Loucy (cell line): ENCODE measurements around the gene SSPN.

ENCODE experiments used
- H2AFZ ChIP-seq: fragments of 200-600 bp; sonication (generic); 2 replicates; pipeline ENCODE4 v1.6.0; 2016; ENCODE audit warnings: antibody characterized with exemption, mild to moderate bottlenecking, low read length, moderate library complexity
- H3F3A ChIP-seq: fragments of 200-600 bp; 2 replicates; pipeline ENCODE4 v1.6.0; 2016; ENCODE audit warnings: antibody characterized with exemption, low read depth, mild to moderate bottlenecking
- H3K27me3 ChIP-seq: fragments of 200-600 bp; sonication (generic); 2 replicates; pipeline ENCODE4 v1.6.1; 2014; ENCODE audit warnings: low read length, mild to moderate bottlenecking; ENCODE audit not compliant: insufficient read depth, poor library complexity, severe bottlenecking
- H3K36me3 ChIP-seq: fragments of 200-600 bp; sonication (generic); 2 replicates; pipeline ENCODE4 v1.6.1; 2016; ENCODE audit warnings: low read length; ENCODE audit not compliant: insufficient read depth
- H3K4me1 ChIP-seq: fragments of 200-600 bp; sonication (generic); 2 replicates; pipeline ENCODE4 v1.5.1; 2014; ENCODE audit warnings: low read length, mild to moderate bottlenecking; ENCODE audit not compliant: insufficient read depth, poor library complexity, severe bottlenecking
- H3K4me2 ChIP-seq: fragments of 200-600 bp; sonication (generic); 2 replicates; pipeline ENCODE4 v1.6.0; 2014; ENCODE audit warnings: antibody characterized with exemption, low read length, low read depth, mild to moderate bottlenecking; ENCODE audit not compliant: poor library complexity, severe bottlenecking
- H3K4me3 ChIP-seq: fragments of 200-600 bp; sonication (generic); 2 replicates; pipeline ENCODE4 v1.5.1; 2014; ENCODE audit warnings: low read length, mild to moderate bottlenecking, mixed read lengths; ENCODE audit not compliant: poor library complexity, severe bottlenecking
- H3K79me2 ChIP-seq: fragments of 200-600 bp; sonication (generic); 2 replicates; pipeline ENCODE4 v1.6.1; 2014; ENCODE audit warnings: low read length; ENCODE audit not compliant: insufficient read depth
- H3K9ac ChIP-seq: fragments of 200-600 bp; sonication (generic); 2 replicates; pipeline ENCODE4 v1.6.0; 2014; ENCODE audit warnings: mild to moderate bottlenecking, low read depth, low read length, moderate library complexity; ENCODE audit not compliant: poor library complexity, severe bottlenecking
- H3K9me2 ChIP-seq: fragments of 200-600 bp; sonication (generic); replicated peaks from 2 replicates; pipeline ENCODE4 v1.6.1; 2016; ENCODE audit warnings: low read depth, low read length, mixed read lengths
- H3K9me3 ChIP-seq: fragments of 200-600 bp; sonication (generic); 2 replicates; pipeline ENCODE4 v1.6.1; 2014; ENCODE audit warnings: mild to moderate bottlenecking, antibody characterized with exemption, low read length, low read depth; ENCODE audit not compliant: insufficient read depth
- H4K20me1 ChIP-seq: fragments of 200-600 bp; sonication (generic); 2 replicates; pipeline ENCODE4 v1.6.0; 2014; ENCODE audit warnings: antibody characterized with exemption, low read length, mild to moderate bottlenecking; ENCODE audit not compliant: insufficient read depth, poor library complexity, severe bottlenecking
- EZH2phosphoT487 ChIP-seq: fragments of 200-600 bp; IDR thresholded peaks from 2 replicates; pipeline ENCODE4 v1.6.1; 2018; ENCODE audit warnings: antibody characterized with exemption, mild to moderate bottlenecking, moderate library complexity, borderline replicate concordance
- TF ChIP-seq, protein P1 (sequence below): fragments of 200-600 bp; sonication (generic); conservative IDR thresholded peaks from 2 replicates; pipeline ENCODE4 v1.5.1; 2014; ENCODE audit warnings: mild to moderate bottlenecking, antibody characterized with exemption, low read length

The SSPN gene

DNA sequence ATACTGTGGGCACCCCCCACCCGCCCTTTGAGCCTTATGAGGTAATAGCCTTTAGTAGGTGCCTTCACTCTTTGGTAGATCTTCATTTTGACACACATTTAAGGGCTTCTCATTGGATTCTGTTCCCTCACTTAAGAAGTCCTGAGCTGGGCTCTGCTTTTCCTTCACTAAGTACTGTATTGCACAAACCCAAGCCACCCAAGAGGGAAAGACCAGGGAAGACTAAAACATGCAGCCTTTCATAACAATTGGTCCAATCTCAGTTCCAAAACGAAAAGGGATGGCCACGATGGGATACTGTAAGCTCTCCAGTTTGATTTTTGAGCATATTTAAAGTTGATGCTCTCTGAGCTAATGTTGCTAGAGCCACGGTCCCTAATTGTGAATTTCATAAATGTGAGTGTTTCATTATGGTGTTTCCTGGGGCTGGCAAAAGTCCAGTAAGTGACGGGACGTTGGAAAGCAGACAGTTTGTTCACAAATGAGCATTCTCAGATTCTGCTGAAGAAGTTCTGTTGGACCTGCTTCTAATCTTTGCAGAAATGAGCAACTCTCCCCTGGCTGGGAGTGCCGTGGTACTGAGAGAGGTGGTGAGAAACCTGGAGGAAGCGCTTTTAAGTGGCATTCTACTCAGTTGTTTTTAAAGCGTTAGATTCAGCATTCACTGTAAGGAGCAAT, 9.4 kb downstream of the SSPN start:
- Histone ChIP-seq H3K79me2 (no peaks in the 10 kb centered on the region), H4K20me1 (no peaks in the 10 kb centered on the region), H3K9me2 (no peaks in the 10 kb centered on the region), H3K4me1 (no peaks in the 10 kb centered on the region), H3K4me2 (no peak overlapping the region), H3K4me3 (no peak overlapping the region), H2AFZ (no peak overlapping the region), H3K27me3 (no peaks in the 10 kb centered on the region), H3K9me3 (no peaks in the 10 kb centered on the region), H3K9ac (no peak overlapping the region), H3F3A (no peaks in the 10 kb centered on the region), H3K36me3 (no peaks in the 10 kb centered on the region)
- TF ChIP-seq, protein P1, sequence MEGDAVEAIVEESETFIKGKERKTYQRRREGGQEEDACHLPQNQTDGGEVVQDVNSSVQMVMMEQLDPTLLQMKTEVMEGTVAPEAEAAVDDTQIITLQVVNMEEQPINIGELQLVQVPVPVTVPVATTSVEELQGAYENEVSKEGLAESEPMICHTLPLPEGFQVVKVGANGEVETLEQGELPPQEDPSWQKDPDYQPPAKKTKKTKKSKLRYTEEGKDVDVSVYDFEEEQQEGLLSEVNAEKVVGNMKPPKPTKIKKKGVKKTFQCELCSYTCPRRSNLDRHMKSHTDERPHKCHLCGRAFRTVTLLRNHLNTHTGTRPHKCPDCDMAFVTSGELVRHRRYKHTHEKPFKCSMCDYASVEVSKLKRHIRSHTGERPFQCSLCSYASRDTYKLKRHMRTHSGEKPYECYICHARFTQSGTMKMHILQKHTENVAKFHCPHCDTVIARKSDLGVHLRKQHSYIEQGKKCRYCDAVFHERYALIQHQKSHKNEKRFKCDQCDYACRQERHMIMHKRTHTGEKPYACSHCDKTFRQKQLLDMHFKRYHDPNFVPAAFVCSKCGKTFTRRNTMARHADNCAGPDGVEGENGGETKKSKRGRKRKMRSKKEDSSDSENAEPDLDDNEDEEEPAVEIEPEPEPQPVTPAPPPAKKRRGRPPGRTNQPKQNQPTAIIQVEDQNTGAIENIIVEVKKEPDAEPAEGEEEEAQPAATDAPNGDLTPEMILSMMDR = no peak
- no peak for TF ChIP-seq EZH2phosphoT487

DNA sequence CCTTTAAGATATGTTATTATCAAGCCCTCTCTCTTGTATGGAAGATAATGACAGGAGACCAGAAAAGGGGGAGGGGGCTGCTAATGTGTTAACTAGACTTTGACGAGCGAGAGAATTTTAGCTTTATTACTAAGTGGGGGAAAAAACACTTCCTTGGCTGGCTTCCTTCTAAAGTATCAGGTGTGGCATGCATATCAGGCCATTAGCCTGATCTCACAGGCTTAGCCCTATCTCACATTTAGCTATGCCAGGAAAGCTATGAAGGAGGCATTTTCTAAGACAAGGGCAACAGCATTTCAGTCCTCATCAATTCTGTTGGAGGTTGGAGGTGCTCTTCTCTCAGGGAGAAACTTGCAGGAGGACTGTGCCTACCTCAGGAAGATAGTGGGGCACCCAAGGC, 9.9 kb downstream of the SSPN start:
- no peak overlapping the region for H3K9ac ChIP-seq

DNA sequence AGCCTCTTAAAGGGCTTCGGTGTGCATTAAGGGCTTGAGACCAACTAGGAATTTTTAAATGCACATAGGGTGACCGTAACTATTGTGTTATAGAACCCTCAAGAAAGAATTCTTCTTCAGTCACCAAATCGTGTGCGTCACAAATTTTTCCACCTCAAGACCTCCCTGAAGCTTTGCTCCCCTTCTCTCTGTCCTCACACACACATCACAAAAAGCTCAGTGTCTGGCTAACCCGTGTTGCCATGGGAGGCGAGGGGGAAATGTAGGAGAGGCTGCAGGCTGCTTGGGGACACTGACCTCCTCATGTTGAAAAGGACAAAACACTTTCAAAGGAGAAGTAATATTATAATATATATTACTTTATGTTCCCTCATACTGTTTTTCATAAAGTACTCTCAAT, 10.6 kb downstream of the SSPN start:
- H3K9me3 ChIP-seq = no peaks in the 10 kb centered on the region
- H3K79me2 ChIP-seq = no peaks in the 10 kb centered on the region
- H2AFZ ChIP-seq = no peak overlapping the region
- no peaks in the 10 kb centered on the region for H3K27me3 ChIP-seq
- no peak for TF ChIP-seq EZH2phosphoT487
- TF ChIP-seq, protein P1 = no peak
- no peaks in the 10 kb centered on the region for H3K4me1 ChIP-seq
- H3K9ac ChIP-seq = no peak overlapping the region
- H3K36me3 ChIP-seq = no peaks in the 10 kb centered on the region
- no peaks in the 10 kb centered on the region for H3F3A ChIP-seq
- no peaks in the 10 kb centered on the region for H3K9me2 ChIP-seq
- no peaks in the 10 kb centered on the region for H4K20me1 ChIP-seq
- H3K4me2 ChIP-seq = no peak overlapping the region
- no peak overlapping the region for H3K4me3 ChIP-seq

More for the DNA sequence above, 9.9 kb downstream of the SSPN start:
- H3K4me3 ChIP-seq = no peak overlapping the region
- no peak for TF ChIP-seq EZH2phosphoT487
- TF ChIP-seq, protein P1 = no peak
- no peak overlapping the region for H3K4me2 ChIP-seq
- no peaks in the 10 kb centered on the region for H3K9me3 ChIP-seq
- no peaks in the 10 kb centered on the region for H3K27me3 ChIP-seq
- no peaks in the 10 kb centered on the region for H3K36me3 ChIP-seq
- no peaks in the 10 kb centered on the region for H3K9me2 ChIP-seq
- H3K79me2 ChIP-seq = no peaks in the 10 kb centered on the region
- H3K4me1 ChIP-seq = no peaks in the 10 kb centered on the region
- H3F3A ChIP-seq = no peaks in the 10 kb centered on the region
- H2AFZ ChIP-seq = no peak overlapping the region
- no peaks in the 10 kb centered on the region for H4K20me1 ChIP-seq
